ENCODE measurements around the gene XIRP2.

- TF ChIP-seq POLR2A (IDR thresholded peaks at IDR 0.05; ENCODE audit: low read depth, low read length) (no peak), TAF1 (IDR thresholded peaks at IDR 0.05; ENCODE audit: borderline replicate concordance, low read depth, low read length) (no peak), POLR2AphosphoS5 (IDR thresholded peaks at IDR 0.05; ENCODE audit: low read depth, low read length) (no peak)
Measured at GRCh38 chr2:166891727-166892126, 3.4 kb downstream of the XIRP2 start.

All from GM12892 (cell line).